Measurements from ENCODE around the gene KRT12. TPM values are rescaled to one million over a fixed set of nuclear protein-coding genes. Genes with fewer than 3 reads are reported as not detected.
A peak's percentile ranks its signal among the peaks of the same experiment; 100 is the strongest.

Gene KRT12
- not detected in 2 replicates for total RNA-seq (2014; rRNA removed; shearing (Covaris generic))

GRCh38 chr17:40866838-40867237, at the start of gene KRT12:
Gene KRT12 (minus strand): TSS chr17:40867223. CDS start chr17:40867186, 37 bp downstream.
- no peak for DNase-seq (ENCODE audit: low read depth)

- DNase-seq (ENCODE audit: low read depth): no peak
Observed at GRCh38 chr17:40916366-40916765, 49.3 kb upstream of the KRT12 start.

DNA sequence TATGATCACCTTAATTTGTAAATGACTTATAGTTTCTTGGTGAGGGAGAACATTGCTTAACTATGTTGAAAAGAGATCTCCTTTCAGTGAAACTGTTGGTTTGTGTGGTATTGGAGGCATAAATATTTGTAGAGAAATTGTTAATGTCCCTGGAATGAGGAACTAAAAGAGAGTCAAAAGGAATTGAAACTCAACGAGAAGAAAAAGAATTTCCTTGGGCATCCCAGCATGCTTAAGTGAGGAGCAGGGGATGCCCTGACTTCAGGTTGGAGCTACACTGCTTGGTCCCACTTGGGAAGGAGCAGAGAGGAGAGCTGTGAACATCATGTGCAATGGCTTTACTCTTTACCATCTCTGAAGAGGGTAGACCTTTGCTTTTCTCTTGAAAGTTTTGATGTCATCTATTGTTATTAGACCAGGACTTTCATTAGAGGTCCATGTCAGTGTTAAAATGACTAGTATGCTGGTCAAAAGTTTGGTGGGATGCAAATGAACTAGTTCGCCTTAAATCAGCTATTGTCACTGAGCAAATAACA, 48.8 kb upstream of the KRT12 start:
- DNase-seq (ENCODE audit: low read depth): no peak

DNA sequence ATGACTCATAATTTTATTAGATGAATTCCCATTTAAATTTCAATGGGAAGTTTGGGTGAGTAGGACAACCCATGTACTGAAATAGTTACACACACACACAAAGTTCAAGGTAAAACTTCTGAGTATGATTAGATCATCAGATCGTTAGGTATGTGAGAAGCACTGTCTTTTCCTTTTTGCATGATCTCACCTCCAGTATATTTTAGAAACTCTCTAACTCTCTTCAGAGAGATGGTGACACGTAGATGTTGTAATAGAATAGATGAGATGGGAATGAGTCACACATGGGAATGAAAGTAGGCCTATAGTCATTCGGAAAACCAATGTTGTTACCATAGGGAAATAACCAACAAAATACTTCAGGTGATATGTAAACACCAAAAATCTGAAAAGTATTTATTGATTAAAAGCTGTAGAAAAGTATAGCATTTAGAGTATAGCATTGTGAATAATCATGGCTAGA, 48.2 kb upstream of the KRT12 start:
- DNase-seq (ENCODE audit: low read depth): peak; percentile 76

GRCh38 chr17:40914075-40914855, 47.2 kb upstream of the KRT12 start:
- DNase-seq (ENCODE audit: low read depth): no peak

DNA sequence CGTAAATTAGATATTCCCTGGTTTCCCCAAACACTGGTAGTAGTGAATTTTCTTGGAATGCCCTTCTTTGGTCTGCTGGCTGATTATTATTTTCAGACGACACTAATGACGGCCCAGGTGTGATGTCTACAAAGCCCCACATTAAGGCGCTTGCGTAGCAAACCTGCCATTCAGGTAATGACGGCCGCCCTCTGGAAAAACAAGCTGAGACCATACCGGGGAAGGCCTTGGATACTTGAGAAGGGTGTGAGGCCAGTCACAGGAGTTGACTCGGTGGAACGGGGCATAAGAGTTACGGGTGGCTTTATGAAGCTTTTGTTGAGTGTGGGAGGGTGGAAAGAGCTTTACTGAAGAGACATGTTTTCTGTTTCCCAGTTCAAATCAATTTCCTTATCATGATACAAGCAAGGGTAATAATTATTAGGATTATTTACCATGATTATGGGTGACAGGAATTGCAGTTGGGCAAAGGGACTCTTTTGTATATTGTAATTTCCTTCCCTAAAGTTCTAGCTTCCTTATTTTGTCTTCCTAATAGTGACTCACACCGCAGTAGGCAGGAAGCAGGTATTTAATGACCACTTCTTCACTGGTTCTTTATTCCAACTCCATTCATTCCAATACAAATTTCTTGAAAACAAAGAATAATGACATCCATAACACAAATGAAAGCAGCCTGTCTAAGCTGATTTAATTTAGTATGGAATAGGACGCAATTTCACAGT, 45.6 kb upstream of the KRT12 start:
- peak; percentile 15 for DNase-seq (ENCODE audit: low read depth)

- no peak for DNase-seq (ENCODE audit: low read depth)
Observed at GRCh38 chr17:40910441-40910841, 43.4 kb upstream of the KRT12 start.

DNA sequence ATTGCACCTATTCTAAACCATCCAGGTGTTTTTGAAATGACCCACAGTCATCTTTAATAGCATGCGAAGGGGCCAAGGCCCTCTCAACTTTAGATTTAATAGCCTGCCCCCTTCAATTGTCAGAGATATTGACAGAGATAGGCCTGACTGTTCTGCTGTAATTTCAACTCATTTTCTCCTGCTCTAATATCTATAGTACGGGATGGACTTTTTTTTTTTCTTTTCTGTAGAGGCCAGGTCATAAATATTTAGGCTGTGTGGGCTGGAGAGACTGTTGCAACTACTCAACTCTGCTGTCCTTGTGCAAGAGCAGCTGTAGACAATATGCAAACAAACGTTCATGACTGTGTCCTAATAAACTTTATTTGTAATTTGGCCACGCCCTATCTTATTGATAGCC, 42.7 kb upstream of the KRT12 start:
- no peak for DNase-seq (ENCODE audit: low read depth)

DNA sequence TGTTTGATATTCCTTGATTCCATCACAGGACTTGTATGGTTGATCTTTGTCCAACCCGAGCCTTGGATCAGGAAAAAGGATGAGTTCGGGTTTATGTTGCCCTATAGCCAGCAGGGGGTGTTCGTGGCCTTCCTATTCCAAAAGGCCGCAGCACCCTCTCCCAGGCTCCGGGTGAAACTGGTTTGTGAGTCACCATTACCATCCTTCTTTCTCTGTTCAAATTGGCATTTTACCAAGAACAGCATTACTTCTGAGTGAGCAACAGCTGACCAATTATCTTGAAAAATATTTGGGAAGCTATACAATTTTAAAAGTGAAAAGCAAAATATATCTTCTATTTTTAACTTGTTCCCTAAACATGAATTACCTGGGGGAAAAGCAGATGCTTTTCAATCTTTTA, 42.3 kb upstream of the KRT12 start:
- peak; percentile 93 for DNase-seq (ENCODE audit: low read depth)

GRCh38 chr17:40906613-40907012, 39.6 kb upstream of the KRT12 start:
- no peak for DNase-seq (ENCODE audit: low read depth)

DNA sequence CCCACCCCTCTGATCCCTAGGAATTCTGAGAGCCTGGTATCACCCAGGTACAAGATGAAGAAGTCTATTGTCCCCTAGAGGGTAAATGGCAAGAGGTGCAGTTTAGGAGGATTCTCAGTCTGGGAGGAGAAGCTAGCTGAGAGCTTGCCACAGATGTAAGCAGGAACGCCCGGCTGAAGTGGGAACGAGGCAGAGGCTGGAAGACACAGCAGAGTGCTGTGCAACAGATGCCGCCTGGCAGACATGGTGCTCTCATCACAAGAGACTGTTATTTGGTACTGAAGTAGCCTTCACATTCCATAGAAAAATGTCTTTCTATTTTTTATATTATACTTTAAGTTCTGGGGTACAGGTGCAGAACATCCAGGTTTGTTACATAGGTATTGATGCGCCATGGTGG, 38.3 kb upstream of the KRT12 start:
- DNase-seq (ENCODE audit: low read depth): no peak

- peak; percentile 81 for DNase-seq (ENCODE audit: low read depth)
Observed at GRCh38 chr17:40903129-40903847, 36.3 kb upstream of the KRT12 start.

GRCh38 chr17:40902498-40902897, 35.5 kb upstream of the KRT12 start:
- no peak for DNase-seq (ENCODE audit: low read depth)

DNA sequence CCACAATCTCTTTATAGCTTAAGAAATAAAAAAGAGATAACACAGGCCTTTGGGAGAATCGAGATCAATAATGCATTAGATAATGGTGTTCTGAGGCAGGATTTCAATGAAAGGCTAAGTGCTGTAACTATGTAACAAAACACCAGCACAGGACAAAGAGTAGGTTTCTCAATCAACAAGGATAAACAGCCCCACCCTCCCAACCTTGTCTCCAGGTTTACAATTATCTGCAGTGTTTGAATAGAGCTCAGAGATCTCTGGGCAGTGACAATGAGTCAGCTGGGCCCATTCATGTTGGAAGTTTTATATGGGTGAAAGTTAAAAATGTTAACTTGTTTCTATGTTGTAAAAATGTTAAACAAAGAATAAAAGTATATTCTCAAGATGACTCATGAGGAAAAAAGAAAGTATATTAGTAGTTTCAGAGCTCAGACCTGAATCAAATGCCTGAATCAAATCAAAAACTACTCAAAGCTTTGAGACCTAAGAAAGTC, 35.0 kb upstream of the KRT12 start:
- peak; percentile 52 for DNase-seq (ENCODE audit: low read depth)

DNA sequence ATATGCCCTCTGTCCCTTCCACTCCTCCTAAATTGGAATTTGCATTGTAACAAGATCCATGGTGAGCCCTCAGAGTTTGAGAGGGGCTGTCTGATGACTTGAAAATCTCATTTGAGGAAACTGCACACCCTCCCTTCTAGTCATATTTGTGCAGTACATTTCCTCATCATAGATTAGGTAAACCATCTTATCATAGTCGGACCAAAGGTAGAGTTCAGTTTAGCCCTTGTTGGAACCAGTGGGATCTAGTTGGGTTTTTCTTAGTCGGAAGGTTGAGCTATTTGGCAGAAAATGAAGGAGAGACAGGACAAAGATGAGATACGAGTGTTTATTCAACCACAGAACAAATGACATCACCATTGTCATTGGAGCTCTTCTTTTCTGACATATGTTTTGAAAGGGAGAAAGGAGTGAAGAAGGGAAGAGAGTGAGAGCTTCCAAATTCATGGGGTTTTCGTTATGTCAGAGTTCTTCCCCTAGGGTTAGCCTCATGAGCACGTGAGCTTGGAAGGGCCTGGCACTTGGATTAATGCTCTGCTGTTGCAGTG, 33.9 kb upstream of the KRT12 start:
- DNase-seq (ENCODE audit: low read depth): no peak

DNA sequence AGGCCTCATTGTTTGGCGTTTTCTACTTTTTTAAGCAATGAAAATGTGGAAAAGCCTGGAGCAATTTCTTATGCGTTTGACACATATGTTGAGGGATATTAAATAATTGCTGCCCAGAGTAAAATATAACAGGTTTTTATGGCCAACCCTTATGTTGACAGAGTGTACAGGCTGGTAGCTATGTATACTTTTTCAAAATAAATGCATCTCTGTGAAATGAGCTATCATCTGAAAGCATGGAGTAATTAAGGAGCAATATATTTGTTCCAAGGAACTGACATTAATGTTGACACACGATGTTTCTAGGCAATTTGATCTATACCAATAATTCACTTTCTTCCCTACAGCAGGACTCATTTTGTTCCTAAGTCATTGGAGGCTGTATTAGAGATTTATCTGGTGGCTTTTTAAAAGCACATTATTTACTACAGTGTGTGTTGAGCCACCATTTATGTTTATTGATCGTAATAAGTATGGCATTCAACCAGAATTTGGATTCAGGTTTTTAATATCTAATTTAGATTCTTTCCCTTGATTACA, 30.0 kb upstream of the KRT12 start:
- no peak for DNase-seq (ENCODE audit: low read depth)

DNA sequence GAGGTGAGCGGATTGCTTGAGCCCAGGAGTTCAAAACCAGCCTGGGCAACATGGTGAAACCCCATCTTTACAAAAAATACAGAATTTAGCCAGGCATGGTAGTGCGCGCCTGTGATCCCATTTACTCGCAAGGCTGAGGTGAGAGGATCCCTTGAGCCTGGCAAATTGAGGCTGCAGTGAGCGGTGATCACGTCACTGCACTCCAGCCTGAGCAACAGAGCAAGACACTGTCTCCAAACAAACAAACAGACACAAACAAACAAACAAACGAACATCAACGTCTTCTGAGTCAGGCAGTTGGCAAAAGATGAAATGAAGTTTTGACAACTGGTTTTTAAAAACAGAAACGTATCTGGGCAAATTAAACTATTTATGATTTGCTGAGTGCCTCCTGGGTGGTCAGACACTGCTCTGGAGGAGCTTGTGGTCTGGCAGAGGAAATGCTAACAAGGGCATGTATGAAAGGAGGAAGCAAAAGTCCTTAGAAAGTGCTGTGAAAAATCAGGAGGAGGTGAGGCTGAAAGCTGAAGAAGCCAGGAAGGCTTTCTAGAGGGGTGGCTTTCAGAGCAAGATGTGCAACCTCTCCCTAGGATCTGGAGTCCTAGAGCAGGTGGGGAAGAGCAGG, 28.2 kb upstream of the KRT12 start:
- DNase-seq (ENCODE audit: low read depth): no peak

GRCh38 chr17:40888196-40888720, 21.2 kb upstream of the KRT12 start:
- no peak for DNase-seq (ENCODE audit: low read depth)

- DNase-seq (ENCODE audit: low read depth): peak; percentile 77
Observed at GRCh38 chr17:40886090-40886489, 19.1 kb upstream of the KRT12 start.

DNA sequence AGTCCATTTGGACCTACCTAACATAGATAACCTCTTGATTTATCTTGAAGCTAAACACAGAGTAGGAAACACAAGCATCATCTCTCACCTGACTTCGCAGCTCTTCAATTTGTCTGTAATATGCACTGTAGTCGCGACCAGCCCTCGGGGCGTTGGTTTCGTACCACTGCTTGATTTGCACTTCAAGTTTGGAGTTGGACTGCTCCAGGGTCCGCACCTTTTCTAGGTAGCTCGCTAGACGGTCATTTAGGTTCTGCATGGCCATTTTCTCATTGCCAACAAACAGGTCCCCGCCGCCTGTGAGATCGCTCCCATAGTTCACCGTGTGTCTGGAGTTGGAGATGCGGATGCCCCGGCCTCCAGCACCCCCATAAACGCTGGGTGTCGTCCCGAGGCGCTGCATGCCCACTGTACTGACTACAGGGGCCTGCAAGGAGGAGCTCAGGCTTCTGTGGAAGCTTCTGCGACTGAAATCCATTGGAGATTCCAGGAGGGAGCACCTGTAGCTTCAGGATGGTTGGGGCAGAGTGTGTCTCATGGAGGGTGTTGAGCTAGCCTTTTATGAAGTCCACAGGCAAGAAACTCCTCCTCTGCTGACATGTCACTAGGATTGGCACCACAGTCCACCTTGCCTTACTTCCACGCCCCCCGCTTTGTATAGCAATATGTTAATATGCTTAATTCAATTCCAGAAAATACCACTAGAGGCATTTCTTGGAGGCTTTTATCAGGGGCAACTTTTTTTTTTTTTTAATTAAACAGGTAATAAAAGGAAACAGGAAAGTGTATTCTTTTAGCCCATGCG, 17.9 kb upstream of the KRT12 start, which contains the start of gene KRT20:
KRT20 (minus strand) TSS at position 535 of the 805 bp plus-strand sequence; CDS start at position 478, 57 bp downstream.
- no peak for DNase-seq (ENCODE audit: low read depth)
